Measurements from ENCODE around the gene MEG3. TPM values are rescaled to one million over a fixed set of nuclear protein-coding genes. Genes with fewer than 3 reads are reported as not detected.

MEG3 gene
- total and polyA plus RNA-seq, 2 of the 8 experiments (the other 6 are each of a cell fraction or from before 2014, with no cell fraction given): 0.17 to 1.1 TPM

DNA sequence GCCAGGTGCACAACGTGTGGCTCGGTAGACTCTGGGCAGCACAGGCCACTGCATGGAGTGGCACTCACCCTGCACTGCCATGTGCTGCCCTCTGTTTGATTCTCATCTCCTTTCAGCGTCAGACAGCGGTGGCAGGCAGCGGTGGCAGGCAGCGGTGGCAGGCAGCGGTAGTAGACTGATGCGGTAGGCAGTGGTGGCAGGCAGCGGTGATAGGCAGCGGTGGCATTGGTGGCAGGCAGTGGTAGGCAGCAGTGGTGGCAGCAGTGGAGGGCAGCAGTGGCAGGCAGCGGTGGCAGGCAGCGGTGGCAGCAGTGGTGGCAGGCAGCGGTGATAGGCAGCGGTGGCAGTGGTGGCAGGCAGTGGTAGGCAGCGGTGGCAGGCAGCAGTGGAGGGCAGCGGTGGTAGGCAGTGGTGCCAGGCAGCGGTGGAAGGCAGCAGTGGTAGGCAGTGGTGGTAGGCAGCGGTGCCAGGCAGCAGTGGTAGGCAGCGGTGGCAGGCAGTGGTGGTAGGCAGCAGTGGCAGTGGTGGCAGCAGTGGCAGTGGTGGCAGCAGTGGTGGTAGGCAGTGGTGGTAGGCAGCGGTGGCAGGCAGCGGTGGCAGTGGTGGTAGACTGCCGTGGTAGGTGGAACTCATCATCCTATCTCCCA lies 6.0 kb upstream of the MEG3 start:
- Histone ChIP-seq H4K91ac (replicated peaks; ENCODE audit: insufficient read length, low read length) (peak overlapping the region; percentile 71), H3K9ac (replicated peaks in 1 of 4; ENCODE audit: extremely low read depth in 1 of 4, low read depth in 3 of 4, low read length in 3 of 4) (no peak overlapping the region), H3K36me3 (ENCODE audit: control insufficient read depth in 2 of 4, insufficient read depth in 4 of 4, low read length in 3 of 4) (no peaks in the 10 kb centered on the region), H3K4ac (replicated peaks; ENCODE audit: insufficient read length, low read depth, low read length) (no peak overlapping the region), H3K79me1 (ENCODE audit: low read depth, low read length) (no peaks in the 10 kb centered on the region), H3K4me1 (replicated peaks in 1 of 4; ENCODE audit: control insufficient read depth in 3 of 4, insufficient read depth in 4 of 4, low read length in 3 of 4) (peaks cover 3 to 13% (median 6%) of the 10 kb centered on the region in 4 experiments; a peak in 6 of 7 replicates), H3K27me3 (replicated peaks in 1 of 4; ENCODE audit: control insufficient read depth in 3 of 4, extremely low read depth in 1 of 4, insufficient read depth in 3 of 4, low read length in 3 of 4) (no peaks in the 10 kb centered on the region), H3K27ac (ENCODE audit: low read depth, low read length) (no peak overlapping the region), H4K5ac (ENCODE audit: insufficient read length, low read depth, low read length) (no peak overlapping the region), H2AK5ac (ENCODE audit: low read depth, low read length) (no peak overlapping the region), H2BK5ac (ENCODE audit: low read depth, low read length) (no peak overlapping the region; the same call in 1 of the 2 replicates), H2BK12ac (ENCODE audit: low read depth, low read length) (peak overlapping the region; percentile 75; the same call in 1 of the 2 replicates), H3K23me2 (ENCODE audit: low read depth, low read length) (no peaks in the 10 kb centered on the region), H2AFZ (ENCODE audit: low read length) (no peak overlapping the region), H3K23ac (ENCODE audit: insufficient read length) (no peak overlapping the region), H3K4me3 (ENCODE audit: extremely low read depth in 1 of 4, insufficient read depth in 2 of 4, low read depth in 3 of 4, low read length in 4 of 4) (no peak overlapping the region), H3K9me3 (ENCODE audit: insufficient read depth in 2 of 2, low read depth in 1 of 2, low read length in 1 of 2) (no peaks in the 10 kb centered on the region), H3K4me2 (ENCODE audit: insufficient read depth in 1 of 2, low read depth in 2 of 2, low read length in 2 of 2) (no peak overlapping the region), H3K79me2 (ENCODE audit: control insufficient read depth in 1 of 2, insufficient read depth in 2 of 2, low read length in 2 of 2) (no peaks in the 10 kb centered on the region), H4K8ac (ENCODE audit: extremely low read depth, insufficient read depth, low read length) (no peak overlapping the region), H3K18ac (ENCODE audit: extremely low read depth, low read length) (no peak overlapping the region), H4K20me1 (replicated peaks in 1 of 2; ENCODE audit: control insufficient read depth in 1 of 2, insufficient read depth in 2 of 2, low read length in 2 of 2) (peaks cover 0 to 2% of the 10 kb centered on the region in 2 experiments), H2BK20ac (ENCODE audit: low read length) (no peak overlapping the region), H2BK120ac (replicated peaks; ENCODE audit: low read depth, low read length) (no peak overlapping the region), H3K14ac (ENCODE audit: insufficient read length) (no peak overlapping the region), H3K56ac (replicated peaks; ENCODE audit: insufficient read length, low read depth, low read length) (no peak overlapping the region), H2BK15ac (ENCODE audit: low read length) (no peak overlapping the region; the same call in 1 of the 2 replicates)
- FAIRE-seq (no peak), DNase-seq (ENCODE audit: low read depth in 1 of 2, low spot score in 2 of 2) (no peak)
- ChIA-PET CTCF (ENCODE audit: partially characterized antibody) (interaction anchor here (1.0 to 1.1 kb wide), 2 partner anchors 31 to 33 kb away, joined by 3 read pairs; no protein-coding TSS in a partner anchor), POLR2A (ENCODE audit: partially characterized antibody) (no interaction called here)
- TF ChIP-seq, protein P1, sequence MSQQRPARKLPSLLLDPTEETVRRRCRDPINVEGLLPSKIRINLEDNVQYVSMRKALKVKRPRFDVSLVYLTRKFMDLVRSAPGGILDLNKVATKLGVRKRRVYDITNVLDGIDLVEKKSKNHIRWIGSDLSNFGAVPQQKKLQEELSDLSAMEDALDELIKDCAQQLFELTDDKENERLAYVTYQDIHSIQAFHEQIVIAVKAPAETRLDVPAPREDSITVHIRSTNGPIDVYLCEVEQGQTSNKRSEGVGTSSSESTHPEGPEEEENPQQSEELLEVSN (IDR thresholded peaks at IDR 0.05): no peak
- TF ChIP-seq RNF2 (IDR thresholded peaks at IDR 0.05; ENCODE audit: borderline replicate concordance, low read depth, low read length, missing control alignments, poor library complexity, severe bottlenecking) (no peak), EGR1 (IDR thresholded peaks at IDR 0.05; ENCODE audit: borderline replicate concordance, low read depth, low read length) (peak; percentile 32; the same call in 1 of the 2 replicates)
- 93% methylated on average over 22 of the region's 22 CpGs; no CpG with 5 or more reads in 1 of the 2 experiments for WGBS, 2 experiments (ENCODE audit: extremely low coverage in 1 of 2, insufficient coverage in 1 of 2, insufficient read length in 1 of 2, insufficient replicate concordance in 2 of 2, low coverage in 1 of 2, low lambda C conversion rate in 2 of 2, missing lambda C conversion rate in 1 of 2)

Measured in H1 (cell line).